ENCODE measurements around the gene KRT12. TPM values are rescaled to one million over a fixed set of nuclear protein-coding genes. Genes with fewer than 3 reads are reported as not detected.

Gene KRT12
- polyA plus RNA-seq, 1 donor (not counting 4 experiments of a cell fraction or from before 2014, with no cell fraction given): not detected

DNA sequence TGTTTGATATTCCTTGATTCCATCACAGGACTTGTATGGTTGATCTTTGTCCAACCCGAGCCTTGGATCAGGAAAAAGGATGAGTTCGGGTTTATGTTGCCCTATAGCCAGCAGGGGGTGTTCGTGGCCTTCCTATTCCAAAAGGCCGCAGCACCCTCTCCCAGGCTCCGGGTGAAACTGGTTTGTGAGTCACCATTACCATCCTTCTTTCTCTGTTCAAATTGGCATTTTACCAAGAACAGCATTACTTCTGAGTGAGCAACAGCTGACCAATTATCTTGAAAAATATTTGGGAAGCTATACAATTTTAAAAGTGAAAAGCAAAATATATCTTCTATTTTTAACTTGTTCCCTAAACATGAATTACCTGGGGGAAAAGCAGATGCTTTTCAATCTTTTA, 42.3 kb upstream of the KRT12 start:
- peak; percentile 93 for FAIRE-seq
- no peaks in the 10 kb centered on the region for H3K36me3 ChIP-seq (ENCODE audit: control insufficient read depth in 2 of 2, extremely low read depth in 1 of 2, insufficient read depth in 2 of 2, low read length in 2 of 2)
- H2AFZ ChIP-seq (ENCODE audit: control insufficient read depth, low read length): no peak overlapping the region
- H3K4me2 ChIP-seq (ENCODE audit: control insufficient read depth, extremely low read depth, insufficient read depth, low read depth, low read length): peak overlapping the region; percentile 46
- no peaks in the 10 kb centered on the region for H3K9me1 ChIP-seq (ENCODE audit: control insufficient read depth, extremely low read depth, insufficient read depth, low read length)
- no peaks in the 10 kb centered on the region for H3K79me2 ChIP-seq (ENCODE audit: control insufficient read depth, insufficient read depth, low read length)
- H3K27ac ChIP-seq (ENCODE audit: control insufficient read depth, insufficient read depth, low read length): peak overlapping the region; percentile 71
- H3K4me1 ChIP-seq (ENCODE audit: control insufficient read depth, extremely low read depth, insufficient read depth, low read length): peaks cover 37% of the 10 kb centered on the region
- peak overlapping the region; percentile 67 for H3K9ac ChIP-seq (ENCODE audit: control insufficient read depth, extremely low read depth, insufficient read depth, low read length)
- H3K27me3 ChIP-seq (ENCODE audit: control insufficient read depth, extremely low read depth, insufficient read depth, low read length): no peaks in the 10 kb centered on the region
- H4K20me1 ChIP-seq (ENCODE audit: control insufficient read depth, extremely low read depth, insufficient read depth, low read length): no peaks in the 10 kb centered on the region
- dilution Hi-C loops (cut with MboI; ENCODE audit: extremely low pct_ligation_motif_present, low sequenced_read_pairs): no loop called here
- peak; percentile 91 for DNase-seq (ENCODE audit: low read depth, low spot score)
- TF ChIP-seq EZH2 (IDR thresholded peaks at IDR 0.05; ENCODE audit: low read length): no peak
- TF ChIP-seq, protein P1, sequence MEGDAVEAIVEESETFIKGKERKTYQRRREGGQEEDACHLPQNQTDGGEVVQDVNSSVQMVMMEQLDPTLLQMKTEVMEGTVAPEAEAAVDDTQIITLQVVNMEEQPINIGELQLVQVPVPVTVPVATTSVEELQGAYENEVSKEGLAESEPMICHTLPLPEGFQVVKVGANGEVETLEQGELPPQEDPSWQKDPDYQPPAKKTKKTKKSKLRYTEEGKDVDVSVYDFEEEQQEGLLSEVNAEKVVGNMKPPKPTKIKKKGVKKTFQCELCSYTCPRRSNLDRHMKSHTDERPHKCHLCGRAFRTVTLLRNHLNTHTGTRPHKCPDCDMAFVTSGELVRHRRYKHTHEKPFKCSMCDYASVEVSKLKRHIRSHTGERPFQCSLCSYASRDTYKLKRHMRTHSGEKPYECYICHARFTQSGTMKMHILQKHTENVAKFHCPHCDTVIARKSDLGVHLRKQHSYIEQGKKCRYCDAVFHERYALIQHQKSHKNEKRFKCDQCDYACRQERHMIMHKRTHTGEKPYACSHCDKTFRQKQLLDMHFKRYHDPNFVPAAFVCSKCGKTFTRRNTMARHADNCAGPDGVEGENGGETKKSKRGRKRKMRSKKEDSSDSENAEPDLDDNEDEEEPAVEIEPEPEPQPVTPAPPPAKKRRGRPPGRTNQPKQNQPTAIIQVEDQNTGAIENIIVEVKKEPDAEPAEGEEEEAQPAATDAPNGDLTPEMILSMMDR (optimal IDR thresholded peaks at IDR 0.05 in 1 of 3, IDR thresholded peaks at IDR 0.05 in 1 of 3, conservative IDR thresholded peaks at IDR 0.05 in 1 of 3; ENCODE audit: extremely low read depth in 1 of 3, insufficient read depth in 2 of 3, low read length in 3 of 3): peak; percentile 74 to 86 (median 78)
- H3K4me3 ChIP-seq (ENCODE audit: control insufficient read depth in 2 of 3, extremely low read depth in 1 of 3, insufficient read depth in 2 of 3, low read depth in 1 of 3, low read length in 3 of 3): no peak overlapping the region
- H3K9me3 ChIP-seq (ENCODE audit: control insufficient read depth, low read depth, low read length): no peaks in the 10 kb centered on the region

DNA sequence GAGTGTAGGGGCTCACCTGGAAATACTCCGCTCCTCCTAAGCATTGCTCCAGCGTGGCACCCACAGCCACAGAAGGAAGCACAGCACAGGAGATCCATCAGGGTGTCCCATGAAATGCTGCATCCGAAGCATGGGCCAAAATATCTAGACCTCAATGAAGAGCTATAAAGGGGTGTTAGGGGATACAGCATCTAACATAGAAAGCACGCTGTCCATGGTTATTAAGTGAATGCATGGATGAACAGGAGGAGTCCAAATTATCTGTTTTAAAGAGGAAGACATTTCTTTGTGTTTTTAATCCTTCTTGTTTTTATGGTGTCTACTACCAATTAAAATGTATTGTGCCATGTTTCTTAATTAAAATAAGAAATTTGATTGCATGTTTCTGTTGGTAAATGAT, 39.6 kb upstream of the KRT12 start:
- Histone ChIP-seq H3K79me2 (ENCODE audit: control insufficient read depth, insufficient read depth, low read length) (no peaks in the 10 kb centered on the region), H3K27ac (ENCODE audit: control insufficient read depth, insufficient read depth, low read length) (no peak overlapping the region), H2AFZ (ENCODE audit: control insufficient read depth, low read length) (no peak overlapping the region), H3K36me3 (ENCODE audit: control insufficient read depth in 2 of 2, extremely low read depth in 1 of 2, insufficient read depth in 2 of 2, low read length in 2 of 2) (no peaks in the 10 kb centered on the region), H3K9ac (ENCODE audit: control insufficient read depth, extremely low read depth, insufficient read depth, low read length) (no peak overlapping the region), H3K27me3 (ENCODE audit: control insufficient read depth, extremely low read depth, insufficient read depth, low read length) (no peaks in the 10 kb centered on the region), H3K9me3 (ENCODE audit: control insufficient read depth, low read depth, low read length) (no peaks in the 10 kb centered on the region), H3K4me1 (ENCODE audit: control insufficient read depth, extremely low read depth, insufficient read depth, low read length) (peaks cover 42% of the 10 kb centered on the region), H3K4me2 (ENCODE audit: control insufficient read depth, extremely low read depth, insufficient read depth, low read depth, low read length) (no peak overlapping the region), H3K9me1 (ENCODE audit: control insufficient read depth, extremely low read depth, insufficient read depth, low read length) (no peaks in the 10 kb centered on the region), H4K20me1 (ENCODE audit: control insufficient read depth, extremely low read depth, insufficient read depth, low read length) (no peaks in the 10 kb centered on the region), H3K4me3 (ENCODE audit: control insufficient read depth in 2 of 3, extremely low read depth in 1 of 3, insufficient read depth in 2 of 3, low read depth in 1 of 3, low read length in 3 of 3) (no peak overlapping the region)
- FAIRE-seq: no peak
- TF ChIP-seq, protein P1 (optimal IDR thresholded peaks at IDR 0.05 in 1 of 3, IDR thresholded peaks at IDR 0.05 in 1 of 3, conservative IDR thresholded peaks at IDR 0.05 in 1 of 3; ENCODE audit: extremely low read depth in 1 of 3, insufficient read depth in 2 of 3, low read length in 3 of 3): no peak
- no peak for TF ChIP-seq EZH2 (IDR thresholded peaks at IDR 0.05; ENCODE audit: low read length)
- dilution Hi-C loops (cut with MboI; ENCODE audit: extremely low pct_ligation_motif_present, low sequenced_read_pairs): no loop called here
- no peak for DNase-seq (ENCODE audit: low read depth, low spot score)
